ENCODE results near the gene CD70. TPM values are rescaled to one million over a fixed set of nuclear protein-coding genes. Genes with fewer than 3 reads are reported as not detected.
A peak's percentile ranks its signal among the peaks of the same experiment; 100 is the strongest.
"Not testable (repeated sequence)": the region's sequence is repeated elsewhere in the genome, so short reads cannot be mapped to it uniquely, and the experiment has no call there.

The CD70 gene
- not detected for total RNA-seq

GRCh38 chr19:6590827-6591319 lies at the start of gene CD70:
TSS of gene CD70 (minus strand) at chr19:6591150. CDS start at chr19:6591002, 148 bp downstream.
- DNase-seq (ENCODE audit: low spot score) (no peak), ATAC-seq (peak; percentile 63)
- intact Hi-C loops (cut with DNase I) = no loop called here

- intact Hi-C loops (cut with DNase I); ATAC-seq; DNase-seq (ENCODE audit: low spot score): not testable (repeated sequence)
Observed at GRCh38 chr19:6640333-6640732, 49.4 kb upstream of the CD70 start.

- intact Hi-C loops (cut with DNase I) = no loop called here
- no peak for ATAC-seq
Observed at GRCh38 chr19:6639439-6639838, 48.5 kb upstream of the CD70 start.

GRCh38 chr19:6633456-6633813 lies 42.5 kb upstream of the CD70 start:
- intact Hi-C loops (cut with DNase I) = loop anchor here (2.0 kb wide), 1 partner anchor 117 kb away; no protein-coding TSS in a partner anchor
- not testable (repeated sequence) for ATAC-seq; DNase-seq (ENCODE audit: low spot score)

More at GRCh38 chr19:6639439-6639838, 48.5 kb upstream of the CD70 start:
- no peak for DNase-seq (ENCODE audit: low spot score)

- intact Hi-C loops (cut with DNase I) = loop anchor here (2.0 kb wide), 1 partner anchor 116 kb away; no protein-coding TSS in a partner anchor
- DNase-seq (ENCODE audit: low spot score) (peak; percentile 82), ATAC-seq (peak; percentile 61)
Observed at GRCh38 chr19:6632747-6633455, 42.0 kb upstream of the CD70 start.

GRCh38 chr19:6632002-6632621 lies 41.2 kb upstream of the CD70 start:
- DNase-seq (ENCODE audit: low spot score) (peak; percentile 79), ATAC-seq (peak; percentile 77)
- intact Hi-C loops (cut with DNase I) = loop anchor here (2.0 kb wide), 1 partner anchor 115 kb away; no protein-coding TSS in a partner anchor

GRCh38 chr19:6626764-6627163 lies 35.8 kb upstream of the CD70 start:
- no peak for DNase-seq (ENCODE audit: low spot score)
- no peak for ATAC-seq
- intact Hi-C loops (cut with DNase I) = loop anchor here (10.0 kb wide), 1 partner anchor 238 kb away; no protein-coding TSS in a partner anchor

- intact Hi-C loops (cut with DNase I) = no loop called here
- no peak for ATAC-seq
- DNase-seq (ENCODE audit: low spot score) = no peak
Observed at GRCh38 chr19:6617374-6617773, 26.4 kb upstream of the CD70 start.

GRCh38 chr19:6616011-6616410 lies 25.1 kb upstream of the CD70 start:
- intact Hi-C loops (cut with DNase I) = no loop called here
- no peak for ATAC-seq
- no peak for DNase-seq (ENCODE audit: low spot score)

- DNase-seq (ENCODE audit: low spot score) (no peak), ATAC-seq (no peak)
- intact Hi-C loops (cut with DNase I) = no loop called here
Observed at GRCh38 chr19:6613711-6614110, 22.8 kb upstream of the CD70 start.

GRCh38 chr19:6610934-6611852 lies 20.2 kb upstream of the CD70 start:
- ATAC-seq = peak; percentile 95
- intact Hi-C loops (cut with DNase I) = no loop called here
- no peak for DNase-seq (ENCODE audit: low spot score)

- DNase-seq (ENCODE audit: low spot score) = no peak
- ATAC-seq = no peak
- intact Hi-C loops (cut with DNase I) = no loop called here
Observed at GRCh38 chr19:6608940-6609339, 18.0 kb upstream of the CD70 start.

GRCh38 chr19:6608146-6608545 lies 17.2 kb upstream of the CD70 start:
- ATAC-seq; intact Hi-C loops (cut with DNase I); DNase-seq (ENCODE audit: low spot score): not testable (repeated sequence)

- DNase-seq (ENCODE audit: low spot score); intact Hi-C loops (cut with DNase I); ATAC-seq: not testable (repeated sequence)
Observed at GRCh38 chr19:6606276-6607070, 15.5 kb upstream of the CD70 start.

- DNase-seq (ENCODE audit: low spot score) (no peak), ATAC-seq (no peak)
- intact Hi-C loops (cut with DNase I) = no loop called here
Observed at GRCh38 chr19:6604906-6605305, 14.0 kb upstream of the CD70 start.

GRCh38 chr19:6602729-6603114 lies 11.8 kb upstream of the CD70 start:
- intact Hi-C loops (cut with DNase I) = no loop called here
- no peak for DNase-seq (ENCODE audit: low spot score)
- no peak for ATAC-seq

- ATAC-seq; DNase-seq (ENCODE audit: low spot score); intact Hi-C loops (cut with DNase I): not testable (repeated sequence)
Observed at GRCh38 chr19:6601537-6602052, 10.6 kb upstream of the CD70 start.

- DNase-seq (ENCODE audit: low spot score); intact Hi-C loops (cut with DNase I); ATAC-seq: not testable (repeated sequence)
Observed at GRCh38 chr19:6600951-6601536, 10.1 kb upstream of the CD70 start.
